Measurements from ENCODE around the gene KCTD20. TPM values are rescaled to one million over a fixed set of nuclear protein-coding genes. Genes with fewer than 3 reads are reported as not detected.

Gene KCTD20
- total and polyA plus RNA-seq, 2 of the 13 experiments (the other 11 are each of a cell fraction or from before 2014, with no cell fraction given), result 52.7 to 67.1 TPM

GRCh38 chr6:36510365-36510764 lies 67.6 kb downstream of the KCTD20 start:
- Histone ChIP-seq H2AFZ (ENCODE audit: low read length) (no peak overlapping the region), H3K27ac (ENCODE audit: extremely low read length, insufficient read depth, low read length) (no peak overlapping the region), H3K9ac (ENCODE audit: insufficient read depth, low read depth, low read length) (no peak overlapping the region), H3K27me3 (ENCODE audit: control insufficient read depth in 1 of 2, insufficient read depth in 2 of 2, low read length in 2 of 2) (no peaks in the 10 kb centered on the region), H3K4me2 (ENCODE audit: low read depth, low read length) (no peak overlapping the region), H3K4me1 (ENCODE audit: insufficient read depth, low read length) (peaks cover 33% of the 10 kb centered on the region), H3K9me3 (ENCODE audit: low read length) (no peaks in the 10 kb centered on the region), H3K79me2 (ENCODE audit: insufficient read depth, low read length) (no peaks in the 10 kb centered on the region), H3K36me3 (replicated peaks in 1 of 2; ENCODE audit: control insufficient read depth in 1 of 2, insufficient read depth in 2 of 2, low read length in 2 of 2) (peaks cover 10 to 18% of the 10 kb centered on the region in 2 experiments), H3K4me3 (replicated peaks in 1 of 3; ENCODE audit: insufficient read depth in 1 of 3, low read depth in 2 of 3, low read length in 3 of 3) (no peak overlapping the region), H4K20me1 (ENCODE audit: insufficient read depth, low read length) (no peaks in the 10 kb centered on the region)
- TF ChIP-seq ELF4 (CRISPR knock-in tag; IDR thresholded peaks at IDR 0.05; ENCODE audit: borderline replicate concordance), result no peak
- TF ChIP-seq CREB1 (IDR thresholded peaks at IDR 0.05), result no peak
- no peak for TF ChIP-seq CREB1 (CRISPR knock-in tag; IDR thresholded peaks at IDR 0.05)
- no peak for TF ChIP-seq ZNF597 (CRISPR knock-in tag; IDR thresholded peaks at IDR 0.05)
- no peak for TF ChIP-seq PATZ1 (CRISPR knock-in tag; IDR thresholded peaks at IDR 0.05)
- TF ChIP-seq ZNF510 (CRISPR knock-in tag; IDR thresholded peaks at IDR 0.05; ENCODE audit: low read depth), result no peak
- TF ChIP-seq TOE1 (CRISPR knock-in tag; IDR thresholded peaks at IDR 0.05), result no peak
- no peak for TF ChIP-seq ZBTB20 (CRISPR knock-in tag; IDR thresholded peaks at IDR 0.05; ENCODE audit: borderline replicate concordance, low read depth)
- TF ChIP-seq ZNF781 (CRISPR knock-in tag; IDR thresholded peaks at IDR 0.05; ENCODE audit: borderline replicate concordance, not compliant biosample characterization), result no peak
- no peak for TF ChIP-seq KDM1A (CRISPR knock-in tag; IDR thresholded peaks at IDR 0.05)
- intact Hi-C loops (cut with micrococcal nuclease; ENCODE audit: unreplicated experiment), result no loop called here
- ChIA-PET CTCF (ENCODE audit: low intra/inter-chr PET ratio, low total read pairs) (no interaction called here), POLR2A (no interaction called here)
- no TSS peak for BruUV-seq (replicated peaks)
- WGBS (ENCODE audit: low lambda C conversion rate), result 90% methylated on average over 2 of the region's 3 CpGs
- FAIRE-seq, result no peak
- no peak for ATAC-seq
- DNase-seq (ENCODE audit: low spot score), result no peak
- in situ Hi-C loops (cut with HindIII; ENCODE audit: extremely low pct_ligation_motif_present, low pct_unique_long_range_greater_than_20kb), result no loop called here

All from HepG2 (cell line).